ENCODE data around the gene MAN1A1.

MAN1A1 gene

GRCh38 chr6:119270545-119270944, 79.0 kb downstream of the MAN1A1 start:
- DNase-seq (ENCODE audit: low read depth), result no peak

GRCh38 chr6:119269266-119270103, 80.1 kb downstream of the MAN1A1 start:
- DNase-seq (ENCODE audit: low read depth), result no peak

GRCh38 chr6:119267126-119267905, 82.2 kb downstream of the MAN1A1 start:
- DNase-seq (ENCODE audit: low read depth), result no peak

- no peak for DNase-seq (ENCODE audit: low read depth)
Observed at GRCh38 chr6:119264854-119265397, 84.6 kb downstream of the MAN1A1 start.

GRCh38 chr6:119262612-119263011, 86.9 kb downstream of the MAN1A1 start:
- DNase-seq (ENCODE audit: low read depth), result no peak

- no peak for DNase-seq (ENCODE audit: low read depth)
Observed at GRCh38 chr6:119261944-119262284, 87.6 kb downstream of the MAN1A1 start.

- DNase-seq (ENCODE audit: low read depth), result no peak
Observed at GRCh38 chr6:119259027-119259426, 90.5 kb downstream of the MAN1A1 start.

- DNase-seq (ENCODE audit: low read depth), result no peak
Observed at GRCh38 chr6:119257726-119258125, 91.8 kb downstream of the MAN1A1 start.

GRCh38 chr6:119256978-119257462, 92.5 kb downstream of the MAN1A1 start:
- DNase-seq (ENCODE audit: low read depth), result no peak

GRCh38 chr6:119256392-119256791, 93.2 kb downstream of the MAN1A1 start:
- DNase-seq (ENCODE audit: low read depth), result no peak

GRCh38 chr6:119255492-119255891, 94.1 kb downstream of the MAN1A1 start:
- no peak for DNase-seq (ENCODE audit: low read depth)

- no peak for DNase-seq (ENCODE audit: low read depth)
Observed at GRCh38 chr6:119250036-119250435, 99.5 kb downstream of the MAN1A1 start.

- no peak for DNase-seq (ENCODE audit: low read depth)
Observed at GRCh38 chr6:119249319-119249718, 100.2 kb downstream of the MAN1A1 start.

GRCh38 chr6:119247504-119247903, 102.1 kb downstream of the MAN1A1 start:
- DNase-seq (ENCODE audit: low read depth), result no peak

GRCh38 chr6:119243657-119244056, 105.9 kb downstream of the MAN1A1 start:
- no peak for DNase-seq (ENCODE audit: low read depth)

GRCh38 chr6:119243037-119243436, 106.5 kb downstream of the MAN1A1 start:
- no peak for DNase-seq (ENCODE audit: low read depth)

GRCh38 chr6:119241540-119242309, 107.8 kb downstream of the MAN1A1 start:
- DNase-seq (ENCODE audit: low read depth), result no peak

- DNase-seq (ENCODE audit: low read depth), result no peak
Observed at GRCh38 chr6:119241111-119241465, 108.5 kb downstream of the MAN1A1 start.

- DNase-seq (ENCODE audit: low read depth), result no peak
Observed at GRCh38 chr6:119240257-119241110, 109.1 kb downstream of the MAN1A1 start.

GRCh38 chr6:119237177-119237715, 112.3 kb downstream of the MAN1A1 start:
- DNase-seq (ENCODE audit: low read depth), result no peak

- no peak for DNase-seq (ENCODE audit: low read depth)
Observed at GRCh38 chr6:119234941-119235340, 114.6 kb downstream of the MAN1A1 start.
